WTC11 (cell line): ENCODE data around the gene NTMT2.

Experiments used
- ATF3 ChIP-seq: sonication (generic); formaldehyde crosslinking; conservative IDR thresholded peaks from 2 replicates; pipeline ENCODE4 v1.8.1; 2022; ENCODE audit warnings: mild to moderate bottlenecking, missing genetic modification reagents
- CREB1 ChIP-seq: sonication (generic); formaldehyde crosslinking; IDR thresholded peaks from 2 replicates; pipeline ENCODE4 v1.8.0; 2023; ENCODE audit warnings: mild to moderate bottlenecking, missing genetic modification reagents
- IRF2 ChIP-seq: sonication (generic); formaldehyde crosslinking; IDR thresholded peaks from 2 replicates; pipeline ENCODE4 v1.8.0; 2022; ENCODE audit warnings: low read depth, missing genetic modification reagents, borderline replicate concordance
- MAX ChIP-seq: sonication (generic); formaldehyde crosslinking; IDR thresholded peaks from 2 replicates; pipeline ENCODE4 v1.8.0; 2022; ENCODE audit warnings: mild to moderate bottlenecking, missing genetic modification reagents
- TEAD1 ChIP-seq: sonication (generic); formaldehyde crosslinking; IDR thresholded peaks from 2 replicates; pipeline ENCODE4 v1.8.0; 2022; ENCODE audit warnings: mild to moderate bottlenecking, missing genetic modification reagents
- TEAD4 ChIP-seq: sonication (generic); formaldehyde crosslinking; IDR thresholded peaks from 2 replicates; pipeline ENCODE4 v1.8.0; 2022; ENCODE audit warnings: mild to moderate bottlenecking, missing genetic modification reagents
- ZNF423 ChIP-seq: fragments of 250-450 bp; sonication (Bioruptor Pico); IDR thresholded peaks from 2 replicates; pipeline ENCODE4 v2.1.2; 2022; ENCODE audit warnings: mild to moderate bottlenecking, moderate library complexity
- TF ChIP-seq, protein P1 (sequence below): sonication (generic); formaldehyde crosslinking; IDR thresholded peaks from 2 replicates; pipeline ENCODE4 v1.8.0; 2022; ENCODE audit warnings: mild to moderate bottlenecking, missing genetic modification reagents

DNA sequence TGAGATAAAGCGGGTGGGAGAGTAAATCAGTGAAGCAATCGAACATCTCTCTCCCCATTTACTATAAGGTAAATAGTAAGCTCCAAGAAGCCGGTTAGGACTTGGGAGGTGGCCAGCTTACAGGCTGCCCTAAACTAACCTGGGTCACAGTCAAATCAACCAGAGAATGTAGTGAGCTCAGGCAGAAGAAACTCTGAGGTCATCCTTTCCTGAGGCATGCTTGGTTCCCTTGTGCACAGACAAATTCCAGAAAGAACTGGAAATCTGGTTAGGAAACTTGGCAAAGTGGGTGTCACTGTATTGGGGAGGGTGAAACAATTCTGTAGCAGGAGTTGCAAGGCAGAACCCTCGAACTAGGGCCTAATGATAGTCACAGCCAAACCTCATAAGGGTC is 72.5 kb downstream of the NTMT2 start:
- TF ChIP-seq ZNF423 (no peak), IRF2 (no peak), MAX (no peak), TEAD1 (no peak), CREB1 (no peak), TEAD4 (CRISPR knock-in tag) (no peak), ATF3 (CRISPR knock-in tag) (no peak)
- TF ChIP-seq, protein P1, sequence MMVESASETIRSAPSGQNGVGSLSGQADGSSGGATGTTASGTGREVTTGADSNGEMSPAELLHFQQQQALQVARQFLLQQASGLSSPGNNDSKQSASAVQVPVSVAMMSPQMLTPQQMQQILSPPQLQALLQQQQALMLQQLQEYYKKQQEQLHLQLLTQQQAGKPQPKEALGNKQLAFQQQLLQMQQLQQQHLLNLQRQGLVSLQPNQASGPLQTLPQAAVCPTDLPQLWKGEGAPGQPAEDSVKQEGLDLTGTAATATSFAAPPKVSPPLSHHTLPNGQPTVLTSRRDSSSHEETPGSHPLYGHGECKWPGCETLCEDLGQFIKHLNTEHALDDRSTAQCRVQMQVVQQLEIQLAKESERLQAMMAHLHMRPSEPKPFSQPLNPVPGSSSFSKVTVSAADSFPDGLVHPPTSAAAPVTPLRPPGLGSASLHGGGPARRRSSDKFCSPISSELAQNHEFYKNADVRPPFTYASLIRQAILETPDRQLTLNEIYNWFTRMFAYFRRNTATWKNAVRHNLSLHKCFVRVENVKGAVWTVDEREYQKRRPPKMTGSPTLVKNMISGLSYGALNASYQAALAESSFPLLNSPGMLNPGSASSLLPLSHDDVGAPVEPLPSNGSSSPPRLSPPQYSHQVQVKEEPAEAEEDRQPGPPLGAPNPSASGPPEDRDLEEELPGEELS: no peak
